H1 (cell line): ENCODE results near the gene RAB14. TPM values are rescaled to one million over a fixed set of nuclear protein-coding genes. Genes with fewer than 3 reads are reported as not detected.
A peak's percentile ranks its signal among the peaks of the same experiment; 100 is the strongest.

Experiments
- BACH1 ChIP-seq: IDR thresholded peaks from 2 replicates; pipeline ENCODE4 v1.6.1; 2012; ENCODE audit warnings: low read length, improper control_type of control experiment
- CBX5 ChIP-seq: fragments of 300-800, 300-1000 bp; sonication (generic); IDR thresholded peaks from 2 replicates; pipeline ENCODE4 v1.7.1; 2016; ENCODE audit warnings: antibody characterized with exemption, low read length, low read depth
- CHD1 ChIP-seq: IDR thresholded peaks from 2 replicates; pipeline ENCODE4 v1.6.1; 2012; ENCODE audit warnings: low read depth, low read length, improper control_type of control experiment
- EP300 ChIP-seq, 2 experiments: IDR thresholded peaks; 1 replicate in 1 of 2; 2 replicates in 1 of 2; pipeline ENCODE4 v1.6.1; 2011 to 2012; ENCODE audit warnings: low read depth in 2 of 2, low read length in 2 of 2, mild to moderate bottlenecking in 2 of 2, borderline replicate concordance in 1 of 2, inconsistent platforms in 1 of 2, moderate library complexity in 1 of 2
- FOSL1 ChIP-seq: IDR thresholded peaks from 2 replicates; pipeline ENCODE4 v1.6.1; 2011; ENCODE audit warnings: mild to moderate bottlenecking, low read depth, low read length, moderate library complexity; ENCODE audit not compliant: insufficient read depth
- GTF2F1 ChIP-seq: IDR thresholded peaks from 2 replicates; pipeline ENCODE4 v1.6.1; 2012; ENCODE audit warnings: low read depth, low read length, improper control_type of control experiment, borderline replicate concordance
- HDAC2 ChIP-seq, 2 experiments: fragments of 300-600 bp in 1 of 2; sonication (generic) in 1 of 2; IDR thresholded peaks; 2 replicates each; pipeline ENCODE4 v1.6.1; 2011 to 2012; ENCODE audit warnings: low read depth in 2 of 2, low read length in 2 of 2, mild to moderate bottlenecking in 2 of 2, moderate library complexity in 2 of 2, borderline replicate concordance in 1 of 2, inconsistent platforms in 1 of 2
- JUN ChIP-seq: IDR thresholded peaks from 2 replicates; pipeline ENCODE4 v1.6.1; 2011; ENCODE audit warnings: low read depth, mild to moderate bottlenecking, improper control_type of control experiment, low read length
- JUND ChIP-seq: IDR thresholded peaks from 2 replicates; pipeline ENCODE4 v1.6.1; 2011; ENCODE audit warnings: mild to moderate bottlenecking, improper control_type of control experiment, low read length
- NRF1 ChIP-seq: IDR thresholded peaks from 2 replicates; pipeline ENCODE4 v1.6.1; 2011; ENCODE audit warnings: mild to moderate bottlenecking, low read depth, low read length, improper control_type of control experiment
- PHF8 ChIP-seq: fragments of 200-600 bp; sonication (generic); conservative IDR thresholded peaks from 2 replicates; pipeline ENCODE4 v1.7.1; 2012; ENCODE audit warnings: low read depth, mild to moderate bottlenecking, inconsistent platforms, low read length, moderate library complexity
- POLR2AphosphoS5 ChIP-seq: IDR thresholded peaks from 2 replicates; pipeline ENCODE4 v1.6.1; 2011; ENCODE audit warnings: low read depth, low read length
- SP1 ChIP-seq: IDR thresholded peaks from 2 replicates; pipeline ENCODE4 v1.6.1; 2011; ENCODE audit warnings: low read depth, low read length
- SRF ChIP-seq: IDR thresholded peaks from 2 replicates; pipeline ENCODE4 v1.6.1; 2011; ENCODE audit warnings: mild to moderate bottlenecking, low read depth, low read length, moderate library complexity
- SUZ12 ChIP-seq: fragments of 200-600 bp; sonication (generic); IDR thresholded peaks from 2 replicates; pipeline ENCODE4 v1.6.1; 2012; ENCODE audit warnings: mild to moderate bottlenecking, inconsistent platforms, low read length, moderate library complexity, mixed read lengths
- YY1 ChIP-seq: IDR thresholded peaks from 2 replicates; pipeline ENCODE4 v1.6.1; 2011; ENCODE audit warnings: low read depth, mild to moderate bottlenecking, low read length
- polyA plus RNA-seq, 7 experiments: library from polyadenylated mRNA; depleted of rRNA in 3 of 7; stranded (reverse) in 5 of 7; unstranded in 2 of 7; fragments of >200 nt in 5 of 7; fragments of 200-250 nt in 2 of 7; gene quantifications; 1 replicate in 5 of 7; 2 replicates in 1 of 7; 4 replicates in 1 of 7; pipeline versions ENCODE4 v1.2.1 to v1.2.3, GENCODE V29; 2011 to 2013; ENCODE audit warnings: missing spikeins in 2 of 7, mixed read lengths in 2 of 7
- total RNA-seq: library from RNA; stranded (reverse); fragmentation: NEBNext Ultra II Directional; extraction: Animal tissue kit (Norgen Biotek cat#: 25700); gene quantifications from 2 replicates; pipeline ENCODE4 v1.2.1, GENCODE V29; 2021
- TF ChIP-seq, protein P1 (sequence below), 3 experiments: IDR thresholded peaks; 1 replicate in 2 of 3; 2 replicates in 1 of 3; pipeline versions ENCODE4 v1.5.1 to v1.6.1; 2011; ENCODE audit warnings: low read length in 3 of 3, mild to moderate bottlenecking in 3 of 3, inconsistent platforms in 2 of 3, low read depth in 1 of 3, moderate library complexity in 1 of 3; ENCODE audit not compliant: insufficient read depth in 1 of 3; ENCODE audit errors: control extremely low read depth in 1 of 3
- TF ChIP-seq, protein P2 (sequence below): IDR thresholded peaks from 2 replicates; pipeline ENCODE4 v1.6.1; 2011; ENCODE audit warnings: low read length, improper control_type of control experiment
- TF ChIP-seq, protein P3 (sequence below): IDR thresholded peaks from 2 replicates; pipeline ENCODE4 v1.6.1; 2012; ENCODE audit warnings: inconsistent platforms

RAB14 gene
- total and polyA plus RNA-seq, 2 of the 8 experiments (the other 6 are each of a cell fraction or from before 2014, with no cell fraction given), result 9.1 to 44.8 TPM

DNA sequence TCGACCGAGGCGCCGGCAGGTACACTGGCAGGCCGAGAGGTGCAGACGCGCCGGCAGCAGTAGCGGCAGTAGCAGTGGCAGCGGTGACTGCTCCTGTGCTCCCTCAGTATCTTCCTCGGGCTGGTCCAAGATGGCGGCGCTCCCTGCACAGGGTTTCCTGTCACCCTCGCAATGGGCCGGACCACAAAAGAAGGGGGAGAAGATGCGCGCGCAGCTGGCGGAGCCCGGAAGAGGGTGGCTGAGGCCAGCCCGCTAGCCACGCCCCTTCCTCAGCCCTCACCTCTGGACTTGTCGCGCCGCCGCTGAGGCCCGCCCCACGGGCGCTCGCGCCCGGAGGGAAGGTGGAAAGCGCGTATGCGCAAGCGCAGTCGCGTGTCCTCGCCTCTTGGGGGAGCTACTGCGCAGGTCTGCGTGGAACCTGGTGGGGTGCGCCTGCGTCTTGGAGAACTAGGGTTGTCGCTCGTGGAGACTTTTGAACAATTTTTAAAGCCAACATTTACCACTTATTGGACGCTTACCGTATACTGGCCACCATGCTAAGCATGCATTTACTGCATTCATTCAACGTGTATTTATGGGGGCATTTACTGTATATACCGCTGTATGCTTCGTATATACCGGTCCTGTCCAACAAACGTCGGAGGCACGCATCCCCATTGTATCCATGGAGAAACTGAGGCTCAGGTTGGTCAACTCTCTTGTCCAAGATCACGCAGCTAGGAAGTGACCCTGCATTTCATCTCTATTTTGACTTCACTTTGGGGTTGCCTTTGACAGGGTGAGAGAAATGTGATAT is at the start of gene RAB14 (continued):
- TF ChIP-seq GTF2F1 (no peak), CBX5 (no peak), CHD1 (no peak), BACH1 (peak; percentile 98), JUN (no peak), PHF8 (peak; percentile 63; the same call in 1 of the 2 replicates), POLR2AphosphoS5 (peak; percentile 72; the same call in 1 of the 2 replicates), JUND (peak; percentile 54; the same call in 1 of the 2 replicates), HDAC2 (IDR thresholded peaks at IDR 0.05; ENCODE audit: borderline replicate concordance in 1 of 2, low read depth in 2 of 2, low read length in 2 of 2) (peak; percentile 100), SUZ12 (peak; percentile 75; the same call in 1 of the 2 replicates), EP300 (IDR thresholded peaks at IDR 0.05; ENCODE audit: borderline replicate concordance in 1 of 2, low read depth in 2 of 2, low read length in 2 of 2) (peak in 1 of 2 experiments; percentile 60; a peak in 1 of 3 replicates), SRF (no peak), SP1 (0 out of 2 replicates have a peak, but pooled peaks have one; percentile 53), NRF1 (peak; percentile 3; the same call in 1 of the 2 replicates), YY1 (peak; percentile 97), FOSL1 (no peak)
- TF ChIP-seq, protein P1, sequence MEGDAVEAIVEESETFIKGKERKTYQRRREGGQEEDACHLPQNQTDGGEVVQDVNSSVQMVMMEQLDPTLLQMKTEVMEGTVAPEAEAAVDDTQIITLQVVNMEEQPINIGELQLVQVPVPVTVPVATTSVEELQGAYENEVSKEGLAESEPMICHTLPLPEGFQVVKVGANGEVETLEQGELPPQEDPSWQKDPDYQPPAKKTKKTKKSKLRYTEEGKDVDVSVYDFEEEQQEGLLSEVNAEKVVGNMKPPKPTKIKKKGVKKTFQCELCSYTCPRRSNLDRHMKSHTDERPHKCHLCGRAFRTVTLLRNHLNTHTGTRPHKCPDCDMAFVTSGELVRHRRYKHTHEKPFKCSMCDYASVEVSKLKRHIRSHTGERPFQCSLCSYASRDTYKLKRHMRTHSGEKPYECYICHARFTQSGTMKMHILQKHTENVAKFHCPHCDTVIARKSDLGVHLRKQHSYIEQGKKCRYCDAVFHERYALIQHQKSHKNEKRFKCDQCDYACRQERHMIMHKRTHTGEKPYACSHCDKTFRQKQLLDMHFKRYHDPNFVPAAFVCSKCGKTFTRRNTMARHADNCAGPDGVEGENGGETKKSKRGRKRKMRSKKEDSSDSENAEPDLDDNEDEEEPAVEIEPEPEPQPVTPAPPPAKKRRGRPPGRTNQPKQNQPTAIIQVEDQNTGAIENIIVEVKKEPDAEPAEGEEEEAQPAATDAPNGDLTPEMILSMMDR (IDR thresholded peaks at IDR 0.05; ENCODE audit: control extremely low read depth in 1 of 3, insufficient read depth in 1 of 3, low read depth in 1 of 3, low read length in 3 of 3), result peak; percentile 23 to 58 (median 45); a peak in 3 of 4 replicates
- TF ChIP-seq, protein P2, sequence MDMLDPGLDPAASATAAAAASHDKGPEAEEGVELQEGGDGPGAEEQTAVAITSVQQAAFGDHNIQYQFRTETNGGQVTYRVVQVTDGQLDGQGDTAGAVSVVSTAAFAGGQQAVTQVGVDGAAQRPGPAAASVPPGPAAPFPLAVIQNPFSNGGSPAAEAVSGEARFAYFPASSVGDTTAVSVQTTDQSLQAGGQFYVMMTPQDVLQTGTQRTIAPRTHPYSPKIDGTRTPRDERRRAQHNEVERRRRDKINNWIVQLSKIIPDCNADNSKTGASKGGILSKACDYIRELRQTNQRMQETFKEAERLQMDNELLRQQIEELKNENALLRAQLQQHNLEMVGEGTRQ, result no peak
- TF ChIP-seq, protein P3, sequence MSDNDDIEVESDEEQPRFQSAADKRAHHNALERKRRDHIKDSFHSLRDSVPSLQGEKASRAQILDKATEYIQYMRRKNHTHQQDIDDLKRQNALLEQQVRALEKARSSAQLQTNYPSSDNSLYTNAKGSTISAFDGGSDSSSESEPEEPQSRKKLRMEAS, result peak; percentile 62; the same call in 1 of the 2 replicates
